ENCODE results near the gene CHAMP1. TPM values are rescaled to one million over a fixed set of nuclear protein-coding genes. Genes with fewer than 3 reads are reported as not detected.
"Not testable (repeated sequence)": the region's sequence is repeated elsewhere in the genome, so short reads cannot be mapped to it uniquely, and the experiment has no call there.

Gene CHAMP1
- polyA plus RNA-seq, 1 of the 3 experiments (the other 2 are of a cell fraction) = 28.6 TPM

DNA sequence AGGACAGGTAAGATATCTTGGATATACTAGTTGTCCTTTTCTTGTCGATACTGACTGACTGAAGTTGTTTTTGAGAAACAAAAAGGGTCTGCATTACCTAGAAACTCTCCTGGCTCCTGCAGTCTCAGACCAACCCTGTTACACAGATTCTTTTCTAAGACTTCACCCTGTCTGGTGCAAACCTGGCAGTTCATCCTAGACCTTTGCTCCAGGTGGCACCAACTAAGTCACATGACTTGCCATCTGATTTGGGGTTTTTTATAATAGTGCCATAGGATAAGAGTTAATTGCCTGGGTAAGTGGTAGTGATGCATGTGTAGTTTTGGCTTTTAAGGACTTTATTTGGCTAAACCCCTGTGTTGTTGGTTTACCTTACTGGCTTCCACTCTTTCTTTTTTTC lies 14.3 kb downstream of the CHAMP1 start:
- TF ChIP-seq YY1 (IDR thresholded peaks at IDR 0.05; ENCODE audit: low read depth) = no peak
- no peak for TF ChIP-seq CHD2 (IDR thresholded peaks at IDR 0.05; ENCODE audit: low read length, partially characterized antibody)
- TF ChIP-seq EP300 (IDR thresholded peaks at IDR 0.05; ENCODE audit: borderline replicate concordance in 1 of 2, low read depth in 1 of 2, low read length in 1 of 2) = no peak
- Histone ChIP-seq H3K27ac (ENCODE audit: low read depth in 2 of 2, low read length in 1 of 2) (no peak overlapping the region), H3K4me1 (ENCODE audit: control insufficient read depth in 1 of 2, insufficient read depth in 2 of 2, low read depth in 1 of 2, low read length in 1 of 2) (no peaks in the 10 kb centered on the region), H3K36me3 (replicated peaks in 1 of 2; ENCODE audit: control insufficient read depth in 1 of 2, insufficient read depth in 2 of 2, low read length in 1 of 2) (peaks cover 34 to 38% of the 10 kb centered on the region in 2 experiments), H3K79me2 (ENCODE audit: insufficient read depth) (peaks cover 16% of the 10 kb centered on the region; the same call in 1 of the 2 replicates), H3K9me3 (no peaks in the 10 kb centered on the region), H3K9ac (no peak overlapping the region), H3F3A (replicated peaks; ENCODE audit: insufficient read depth) (peaks cover 4% of the 10 kb centered on the region), H3K4me2 (no peak overlapping the region), H3K9me2 (no peaks in the 10 kb centered on the region), H3K27me3 (ENCODE audit: insufficient read depth) (no peaks in the 10 kb centered on the region), H3K4me3 (ENCODE audit: low read depth in 2 of 2, low read length in 1 of 2) (no peak overlapping the region), H4K20me1 (ENCODE audit: insufficient read depth) (0 out of 2 replicates have a peak, but pooled peaks cover 5% of the 10 kb centered on the region), H2AFZ (ENCODE audit: low read depth) (no peak overlapping the region)
- CTCF ChIA-PET = interaction anchor here (1.1 to 4.9 kb wide), 2 partner anchors 10 to 79 kb away, joined by 3 to 27 read pairs; no protein-coding TSS in a partner anchor
- POLR2A ChIA-PET = no interaction called here
- no peak for DNase-seq
- 93% methylated on average over 1 of the region's 1 CpG for WGBS (ENCODE audit: low lambda C conversion rate)

DNA sequence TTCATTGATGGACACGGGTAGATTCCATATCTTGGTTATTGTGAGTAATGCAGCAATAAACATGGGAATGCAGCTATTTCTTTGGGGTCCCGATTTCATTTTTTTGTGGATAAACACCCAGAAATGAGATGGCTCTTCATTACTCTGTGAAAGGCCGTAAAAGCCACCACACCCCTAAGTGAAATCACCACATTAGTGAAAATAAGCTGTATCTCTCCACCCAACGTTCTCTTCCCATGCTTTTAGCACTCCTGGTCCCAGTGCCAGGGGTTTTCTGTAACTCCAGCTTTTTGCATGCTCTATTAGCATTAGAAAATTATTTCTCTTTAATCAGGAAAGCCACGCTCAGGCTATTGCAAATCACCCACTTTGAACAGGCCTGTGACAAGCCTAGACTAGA lies 15.8 kb downstream of the CHAMP1 start:
- Histone ChIP-seq H2AFZ (ENCODE audit: low read depth) (no peak overlapping the region), H3K27ac (ENCODE audit: low read depth in 2 of 2, low read length in 1 of 2) (no peak overlapping the region), H3K4me2 (no peak overlapping the region), H3K27me3 (ENCODE audit: insufficient read depth) (no peaks in the 10 kb centered on the region), H3F3A (replicated peaks; ENCODE audit: insufficient read depth) (peaks cover 4% of the 10 kb centered on the region), H4K20me1 (ENCODE audit: insufficient read depth) (0 out of 2 replicates have a peak, but pooled peaks cover 5% of the 10 kb centered on the region), H3K9me2 (no peaks in the 10 kb centered on the region), H3K4me1 (ENCODE audit: control insufficient read depth in 1 of 2, insufficient read depth in 2 of 2, low read depth in 1 of 2, low read length in 1 of 2) (peaks cover 0 to 2% of the 10 kb centered on the region in 2 experiments; a peak in 1 of 4 replicates), H3K36me3 (replicated peaks in 1 of 2; ENCODE audit: control insufficient read depth in 1 of 2, insufficient read depth in 2 of 2, low read length in 1 of 2) (peaks cover 20 to 23% of the 10 kb centered on the region in 2 experiments), H3K4me3 (ENCODE audit: low read depth in 2 of 2, low read length in 1 of 2) (no peak overlapping the region), H3K9ac (no peak overlapping the region), H3K79me2 (ENCODE audit: insufficient read depth) (peaks cover 3% of the 10 kb centered on the region; the same call in 1 of the 2 replicates), H3K9me3 (no peaks in the 10 kb centered on the region)
- 94% methylated on average over 5 of the region's 5 CpGs for WGBS (ENCODE audit: low lambda C conversion rate)
- DNase-seq = no peak
- POLR2A ChIA-PET = no interaction called here
- CTCF ChIA-PET = no interaction called here
- no peak for TF ChIP-seq SMC3 (IDR thresholded peaks at IDR 0.05; ENCODE audit: low read depth, low read length)
- TF ChIP-seq, protein P1, sequence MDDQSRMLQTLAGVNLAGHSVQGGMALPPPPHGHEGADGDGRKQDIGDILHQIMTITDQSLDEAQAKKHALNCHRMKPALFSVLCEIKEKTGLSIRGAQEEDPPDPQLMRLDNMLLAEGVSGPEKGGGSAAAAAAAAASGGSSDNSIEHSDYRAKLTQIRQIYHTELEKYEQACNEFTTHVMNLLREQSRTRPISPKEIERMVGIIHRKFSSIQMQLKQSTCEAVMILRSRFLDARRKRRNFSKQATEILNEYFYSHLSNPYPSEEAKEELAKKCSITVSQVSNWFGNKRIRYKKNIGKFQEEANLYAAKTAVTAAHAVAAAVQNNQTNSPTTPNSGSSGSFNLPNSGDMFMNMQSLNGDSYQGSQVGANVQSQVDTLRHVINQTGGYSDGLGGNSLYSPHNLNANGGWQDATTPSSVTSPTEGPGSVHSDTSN (IDR thresholded peaks at IDR 0.05) = no peak
- no peak for TF ChIP-seq SIN3A (IDR thresholded peaks at IDR 0.05; ENCODE audit: borderline replicate concordance, low read depth, low read length)
- TF ChIP-seq, protein P2, sequence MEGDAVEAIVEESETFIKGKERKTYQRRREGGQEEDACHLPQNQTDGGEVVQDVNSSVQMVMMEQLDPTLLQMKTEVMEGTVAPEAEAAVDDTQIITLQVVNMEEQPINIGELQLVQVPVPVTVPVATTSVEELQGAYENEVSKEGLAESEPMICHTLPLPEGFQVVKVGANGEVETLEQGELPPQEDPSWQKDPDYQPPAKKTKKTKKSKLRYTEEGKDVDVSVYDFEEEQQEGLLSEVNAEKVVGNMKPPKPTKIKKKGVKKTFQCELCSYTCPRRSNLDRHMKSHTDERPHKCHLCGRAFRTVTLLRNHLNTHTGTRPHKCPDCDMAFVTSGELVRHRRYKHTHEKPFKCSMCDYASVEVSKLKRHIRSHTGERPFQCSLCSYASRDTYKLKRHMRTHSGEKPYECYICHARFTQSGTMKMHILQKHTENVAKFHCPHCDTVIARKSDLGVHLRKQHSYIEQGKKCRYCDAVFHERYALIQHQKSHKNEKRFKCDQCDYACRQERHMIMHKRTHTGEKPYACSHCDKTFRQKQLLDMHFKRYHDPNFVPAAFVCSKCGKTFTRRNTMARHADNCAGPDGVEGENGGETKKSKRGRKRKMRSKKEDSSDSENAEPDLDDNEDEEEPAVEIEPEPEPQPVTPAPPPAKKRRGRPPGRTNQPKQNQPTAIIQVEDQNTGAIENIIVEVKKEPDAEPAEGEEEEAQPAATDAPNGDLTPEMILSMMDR (IDR thresholded peaks at IDR 0.05) = no peak
- no peak for TF ChIP-seq EP300 (IDR thresholded peaks at IDR 0.05; ENCODE audit: borderline replicate concordance in 1 of 2, low read depth in 1 of 2, low read length in 1 of 2)

DNA sequence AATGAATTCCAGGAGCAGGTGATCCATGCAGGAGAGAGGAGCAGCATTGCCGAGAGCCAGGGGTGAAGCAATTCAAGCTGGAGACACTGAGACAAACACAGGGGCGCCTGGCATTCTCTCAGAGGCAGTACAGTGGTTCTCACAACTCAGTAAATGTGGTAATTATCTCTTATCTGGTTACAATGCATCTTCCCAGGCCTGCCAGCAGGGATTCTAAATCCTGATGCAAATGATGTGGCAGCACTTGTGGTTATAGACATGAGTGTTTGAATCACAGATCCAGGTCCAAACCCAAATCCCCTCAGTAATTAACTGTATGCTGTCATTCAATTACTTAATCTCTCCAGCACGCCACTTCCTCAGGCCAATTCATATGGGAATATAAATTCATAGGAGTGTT lies 19.6 kb downstream of the CHAMP1 start:
- TF ChIP-seq GATA2 (CRISPR knock-in tag; IDR thresholded peaks at IDR 0.05) = peak; percentile 48; the same call in 1 of the 2 replicates
- H3K4me3 ChIP-seq (ENCODE audit: low read depth in 2 of 2, low read length in 1 of 2); H3K4me1 ChIP-seq (ENCODE audit: control insufficient read depth in 1 of 2, insufficient read depth in 2 of 2, low read depth in 1 of 2, low read length in 1 of 2); H3K79me2 ChIP-seq (ENCODE audit: insufficient read depth); H3K36me3 ChIP-seq (replicated peaks in 1 of 2; ENCODE audit: control insufficient read depth in 1 of 2, insufficient read depth in 2 of 2, low read length in 1 of 2); H3K27ac ChIP-seq (ENCODE audit: low read depth in 2 of 2, low read length in 1 of 2); H3K9me2 ChIP-seq; H3K4me2 ChIP-seq; DNase-seq; H4K20me1 ChIP-seq (ENCODE audit: insufficient read depth); H3K9ac ChIP-seq; H3K9me3 ChIP-seq; POLR2A ChIA-PET; H2AFZ ChIP-seq (ENCODE audit: low read depth); H3K27me3 ChIP-seq (ENCODE audit: insufficient read depth); H3F3A ChIP-seq (replicated peaks; ENCODE audit: insufficient read depth): not testable (repeated sequence)
- CTCF ChIA-PET = interaction anchor here (0.7 kb wide), 1 partner anchor 24 kb away, joined by 3 read pairs; no protein-coding TSS in a partner anchor
- 87% methylated on average over 3 of the region's 3 CpGs for WGBS (ENCODE audit: low lambda C conversion rate)
